ENCODE data around the gene PTPRA. TPM values are rescaled to one million over a fixed set of nuclear protein-coding genes. Genes with fewer than 3 reads are reported as not detected.

PTPRA gene
- total RNA-seq = 64.2 and 70.0 TPM in 2 replicates
- total RNA-seq (2013) = 60.7 TPM
- polyA plus RNA-seq = 32.1 and 39.6 TPM in 2 replicates
- polyA minus RNA-seq = 41.5 and 73.8 TPM in 2 replicates

DNA sequence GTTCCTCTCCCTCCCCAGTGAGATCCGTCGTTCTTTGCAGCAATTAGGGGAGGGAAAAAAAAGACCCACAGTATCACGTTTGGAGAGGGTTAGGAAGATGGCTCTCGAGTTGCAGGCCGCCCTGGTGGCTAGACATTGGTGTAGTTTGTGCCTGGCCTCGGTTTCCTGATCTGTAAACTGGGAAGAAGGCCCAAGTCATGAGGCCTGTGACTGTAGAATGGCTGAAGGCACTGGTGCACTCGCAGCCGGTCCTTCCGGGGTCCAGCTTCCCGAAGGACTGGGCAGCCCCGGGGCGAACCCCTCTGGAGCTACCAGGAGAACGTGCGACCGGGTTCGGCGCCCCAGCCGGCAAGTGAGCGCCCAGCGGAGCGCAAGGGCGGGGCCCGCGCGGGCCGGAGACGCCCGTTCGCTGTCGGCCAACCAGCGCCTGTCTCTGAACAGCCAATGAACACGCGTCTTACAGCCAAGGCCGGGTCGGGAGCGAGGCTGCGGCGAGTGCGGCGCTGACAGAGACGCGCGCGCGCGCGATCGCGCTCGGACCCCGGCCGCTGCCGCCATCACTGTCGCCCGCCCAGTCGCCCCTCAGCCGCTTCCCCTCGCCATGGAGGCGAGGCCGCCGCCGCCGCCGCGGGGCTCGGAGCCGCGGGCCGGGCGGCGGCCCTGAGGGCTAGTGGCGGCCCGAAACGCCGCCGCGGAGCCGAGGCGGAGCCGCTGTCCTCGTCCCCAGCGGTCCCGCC, at the start of gene PTPRA:
Gene PTPRA, plus strand, starts transcription at position 472 of the 737 bp plus-strand sequence. CDS start 90,797 bp downstream, outside the sequence.
- Histone ChIP-seq H3K27me3 (replicated peaks in 1 of 4; ENCODE audit: control extremely low read depth in 1 of 4, control insufficient read depth in 3 of 4, insufficient read depth in 4 of 4, low read length in 3 of 4) (peaks cover 0 to 11% (median 0%) of the 10 kb centered on the region in 4 experiments), H3K4me1 (ENCODE audit: control insufficient read depth in 2 of 2, insufficient read depth in 2 of 2, low read length in 2 of 2) (peaks cover 27 to 31% of the 10 kb centered on the region in 2 donors), H3K9ac (ENCODE audit: low read length) (peak within 1 kb of the TSS; percentile 76), H3K79me2 (ENCODE audit: control insufficient read depth, insufficient read depth, low read length) (peaks cover 46% of the 10 kb centered on the region), H2AFZ (ENCODE audit: insufficient read depth, low read depth, low read length, poor library complexity, severe bottlenecking) (peak within 1 kb of the TSS; percentile 86), H3K36me3 (replicated peaks in 1 of 2; ENCODE audit: control extremely low read depth in 1 of 2, control insufficient read depth in 1 of 2, extremely low read depth in 1 of 2, insufficient read depth in 2 of 2, low read length in 1 of 2) (no peaks in the 10 kb centered on the region), H3K9me3 (ENCODE audit: control extremely low read depth in 1 of 3, control insufficient read depth in 2 of 3, insufficient read depth in 1 of 3, low read length in 2 of 3) (no peaks in the 10 kb centered on the region), H3K4me2 (replicated peaks; ENCODE audit: low read depth, low read length, poor library complexity, severe bottlenecking) (peak within 1 kb of the TSS; percentile 88), H4K20me1 (ENCODE audit: control insufficient read depth, insufficient read depth, low read length, poor library complexity, severe bottlenecking) (peaks cover 16% of the 10 kb centered on the region), H3K27ac (ENCODE audit: low read length in 2 of 2) (peak within 1 kb of the TSS; percentile 25 to 32), H3K4me3 (ENCODE audit: control extremely low read depth in 1 of 5, extremely low read depth in 1 of 5, insufficient read depth in 1 of 5, low read depth in 2 of 5, low read length in 4 of 5) (peak within 1 kb of the TSS; percentile 77 to 85 (median 79))
- TF ChIP-seq CTCF (IDR thresholded peaks at IDR 0.05) = no peak
- no peak for TF ChIP-seq EZH2 (IDR thresholded peaks at IDR 0.05; ENCODE audit: borderline replicate concordance, insufficient read depth, low read depth, low read length, poor library complexity, severe bottlenecking)
- Mint-ChIP-seq H3K27ac (peak within 1 kb of the TSS; percentile 84), H3K4me1 (peaks cover 33% of the 10 kb centered on the region), H3K4me3 (peak within 1 kb of the TSS; percentile 92), H3K9me3 (ENCODE audit: insufficient read depth) (no peaks in the 10 kb centered on the region), H3K27me3 (peaks cover 8% of the 10 kb centered on the region)
- ChIA-PET POLR2A (interaction anchor here (0.5 to 1.6 kb wide), 3 partner anchors 21 to 402 kb away, joined by 3 to 7 read pairs (median 4); partner anchors contain the start of genes PCED1A, SNRPB and VPS16), CTCF (interaction anchor here (0.7 to 1.1 kb wide), 2 partner anchors 14 to 33 kb away, joined by 3 to 7 read pairs; partner anchors contain the start of genes PCED1A and VPS16)
- peak; percentile 92 for DNase-seq
- under 1% methylated on average over 83 of the region's 83 CpGs for WGBS (ENCODE audit: insufficient coverage)
- intact Hi-C loops (cut with micrococcal nuclease) = loop anchor here (1.0 to 10.0 kb wide), 6 partner anchors 33 to 1546 kb away; partner anchors contain the start of genes GNRH2, MRPS26, PCED1A and SDCBP2
- ATAC-seq (ENCODE audit: low read depth) = peak; percentile 94

DNA sequence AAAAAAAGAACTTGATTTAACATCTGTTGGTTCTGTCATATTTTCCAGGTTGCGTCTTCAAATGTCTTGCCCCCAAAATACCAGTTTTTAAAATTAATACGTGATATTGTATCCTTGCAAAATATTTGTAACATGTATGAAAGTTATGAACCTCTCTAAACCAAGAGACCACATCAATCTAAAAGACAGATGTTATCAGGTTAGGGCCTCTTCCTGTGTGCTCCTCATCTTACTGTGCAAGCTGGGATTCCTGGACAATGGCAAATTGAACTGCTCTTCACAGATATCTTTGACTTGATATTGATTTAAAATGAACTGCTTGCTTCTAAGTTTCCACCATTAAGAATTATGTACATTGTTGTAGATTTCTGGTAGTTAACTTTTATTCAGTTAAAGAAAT, 47.5 kb upstream of the PTPRA start:
- Histone ChIP-seq H3K4me1 (ENCODE audit: control insufficient read depth in 2 of 2, insufficient read depth in 2 of 2, low read length in 2 of 2) (peaks cover 0 to 6% of the 10 kb centered on the region in 2 donors), H3K9me3 (ENCODE audit: control extremely low read depth in 1 of 3, control insufficient read depth in 2 of 3, insufficient read depth in 1 of 3, low read length in 2 of 3) (peaks cover 0 to 1% (median 0%) of the 10 kb centered on the region in 3 donors), H3K4me2 (replicated peaks; ENCODE audit: low read depth, low read length, poor library complexity, severe bottlenecking) (no peak overlapping the region), H3K27me3 (replicated peaks in 1 of 4; ENCODE audit: control extremely low read depth in 1 of 4, control insufficient read depth in 3 of 4, insufficient read depth in 4 of 4, low read length in 3 of 4) (peaks cover 0 to 19% (median 16%) of the 10 kb centered on the region in 4 experiments), H2AFZ (ENCODE audit: insufficient read depth, low read depth, low read length, poor library complexity, severe bottlenecking) (no peak overlapping the region), H3K9ac (ENCODE audit: low read length) (no peak overlapping the region), H3K36me3 (replicated peaks in 1 of 2; ENCODE audit: control extremely low read depth in 1 of 2, control insufficient read depth in 1 of 2, extremely low read depth in 1 of 2, insufficient read depth in 2 of 2, low read length in 1 of 2) (no peaks in the 10 kb centered on the region), H3K4me3 (ENCODE audit: control extremely low read depth in 1 of 5, extremely low read depth in 1 of 5, insufficient read depth in 1 of 5, low read depth in 2 of 5, low read length in 4 of 5) (no peak overlapping the region), H3K27ac (ENCODE audit: low read length in 2 of 2) (no peak overlapping the region), H3K79me2 (ENCODE audit: control insufficient read depth, insufficient read depth, low read length) (no peaks in the 10 kb centered on the region), H4K20me1 (ENCODE audit: control insufficient read depth, insufficient read depth, low read length, poor library complexity, severe bottlenecking) (no peaks in the 10 kb centered on the region)
- peaks cover 9% of the 10 kb centered on the region for H3K4me1 Mint-ChIP-seq
- ChIA-PET POLR2A (no interaction called here), CTCF (no interaction called here)
- TF ChIP-seq CTCF (IDR thresholded peaks at IDR 0.05) (no peak), EZH2 (IDR thresholded peaks at IDR 0.05; ENCODE audit: borderline replicate concordance, insufficient read depth, low read depth, low read length, poor library complexity, severe bottlenecking) (no peak)
- peaks cover 44% of the 10 kb centered on the region for H3K27me3 Mint-ChIP-seq
- no peaks in the 10 kb centered on the region for H3K9me3 Mint-ChIP-seq (ENCODE audit: insufficient read depth)
- H3K4me3 Mint-ChIP-seq = no peak overlapping the region
- ATAC-seq (ENCODE audit: low read depth) (no peak), DNase-seq (no peak)
- no peak overlapping the region for H3K27ac Mint-ChIP-seq
- intact Hi-C loops (cut with micrococcal nuclease) = no loop called here
- no CpG with 5 or more reads among the region's 2 CpGs for WGBS (ENCODE audit: insufficient coverage)
